Mucosa of descending colon (tissue), 3 donors: ENCODE data around the gene PCSK4. TPM values are rescaled to one million over a fixed set of nuclear protein-coding genes. Genes with fewer than 3 reads are reported as not detected.

Source experiments
- ATAC-seq: fragments of 200-7000 bp; cut with Tn5 transposase; one replicate; pipeline ENCODE4 v1.9.1; 2020; ENCODE audit warnings: mild to moderate bottlenecking, moderate library complexity
- DNase-seq, 3 donors: peaks; one replicate each; pipeline ENCODE4 v3.0.0-alpha.2; 2020
- H3K36me3 ChIP-seq: fragments of 200-600 bp; one replicate; pipeline ENCODE4 v1.8.0; 2021; ENCODE audit warnings: low read depth, mild to moderate bottlenecking
- H3K4me1 ChIP-seq: fragments of 200-600 bp; one replicate; pipeline ENCODE4 v1.8.0; 2021; ENCODE audit warnings: low read depth, mild to moderate bottlenecking
- H3K4me3 ChIP-seq: fragments of 200-600 bp; one replicate; pipeline ENCODE4 v1.8.0; 2021; ENCODE audit warnings: mild to moderate bottlenecking
- H3K9me3 ChIP-seq: fragments of 200-600 bp; one replicate; pipeline ENCODE4 v1.8.0; 2021; ENCODE audit warnings: mild to moderate bottlenecking
- CTCF ChIP-seq: fragments of 200-600 bp; IDR thresholded peaks from one replicate; pipeline ENCODE4 v1.8.0; 2022; ENCODE audit warnings: antibody characterized with exemption, mild to moderate bottlenecking
- intact Hi-C, 2 donors: fragments of 100-400 bp; cut with DNase I in 1 of 2; cut with micrococcal nuclease in 1 of 2; formaldehyde crosslinking; loops; one replicate each; pipeline versions ENCODE4 v1.11.0 to v1.11.1; 2022; cut with DNase I, micrococcal nuclease
- total RNA-seq, 3 donors: library from RNA; stranded (reverse); fragmentation: NEBNext Ultra II Directional in 2 of 3; extraction: Animal tissue kit (Norgen Biotek cat#: 25700) in 2 of 3; gene quantifications; one replicate each; pipeline versions ENCODE4 v1.2.1 to v1.2.4, GENCODE V29; 2021 to 2023
- donor health status: DM: no; HTN: no; CAD: no; lungs with moderate emphysema.
- donor health status: DM: no; HTN: no; CAD: no.
- donor health status: DM: no; HTN: yes; CAD: no.

The PCSK4 gene
- total RNA-seq, 3 donors from 2014 or later = 3.3 to 7.5 (median 4.9) TPM

- intact Hi-C loops = no loop called here
- DNase-seq (no peak), ATAC-seq (no peak)
- no peak for TF ChIP-seq CTCF
- Histone ChIP-seq H3K36me3 (no peaks in the 10 kb centered on the region), H3K4me3 (no peak overlapping the region), H3K9me3 (no peaks in the 10 kb centered on the region), H3K4me1 (peaks cover 4% of the 10 kb centered on the region)
These were observed 18.3 kb upstream of the PCSK4 start for GRCh38 chr19:1508507-1508856.

GRCh38 chr19:1507763-1508506 lies 17.8 kb upstream of the PCSK4 start:
- Histone ChIP-seq H3K4me3 (peak overlapping the region; percentile 1), H3K36me3 (no peaks in the 10 kb centered on the region), H3K9me3 (no peaks in the 10 kb centered on the region), H3K4me1 (peaks cover 9% of the 10 kb centered on the region)
- ATAC-seq (peak; percentile 92), DNase-seq (peak; percentile 91 to 94 (median 91))
- intact Hi-C loops = no loop called here
- no peak for TF ChIP-seq CTCF

GRCh38 chr19:1507192-1507660 lies 17.1 kb upstream of the PCSK4 start:
- peak in 1 of 3 donors; percentile 46 for DNase-seq
- H3K4me3 ChIP-seq = no peak overlapping the region

GRCh38 chr19:1505991-1506881 lies 16.1 kb upstream of the PCSK4 start:
- no peaks in the 10 kb centered on the region for H3K36me3 ChIP-seq
- TF ChIP-seq CTCF = no peak
- H3K4me1 ChIP-seq = peaks cover 9% of the 10 kb centered on the region
- H3K4me3 ChIP-seq = no peak overlapping the region
- DNase-seq (no peak), ATAC-seq (no peak)
- no peaks in the 10 kb centered on the region for H3K9me3 ChIP-seq
- intact Hi-C loops = no loop called here

More at GRCh38 chr19:1507192-1507660, 17.1 kb upstream of the PCSK4 start:
- no peaks in the 10 kb centered on the region for H3K36me3 ChIP-seq
- TF ChIP-seq CTCF = no peak
- no peaks in the 10 kb centered on the region for H3K9me3 ChIP-seq
- ATAC-seq = no peak
- H3K4me1 ChIP-seq = peaks cover 9% of the 10 kb centered on the region
- intact Hi-C loops = no loop called here

- intact Hi-C loops = no loop called here
- no peaks in the 10 kb centered on the region for H3K36me3 ChIP-seq
- H3K4me3 ChIP-seq = no peak overlapping the region
- ATAC-seq = no peak
- peaks cover 9% of the 10 kb centered on the region for H3K4me1 ChIP-seq
- no peak for DNase-seq
- TF ChIP-seq CTCF = no peak
- H3K9me3 ChIP-seq = no peaks in the 10 kb centered on the region
These were observed 14.9 kb upstream of the PCSK4 start for GRCh38 chr19:1505012-1505411.
